Globus pallidus (tissue), 1 donor: Measurements from ENCODE around the gene ELK3.

Experiments
- DNase-seq: peaks from one replicate; pipeline ENCODE4 v3.0.0-alpha.2; 2015; ENCODE audit warnings: low spot score

Gene ELK3

DNA sequence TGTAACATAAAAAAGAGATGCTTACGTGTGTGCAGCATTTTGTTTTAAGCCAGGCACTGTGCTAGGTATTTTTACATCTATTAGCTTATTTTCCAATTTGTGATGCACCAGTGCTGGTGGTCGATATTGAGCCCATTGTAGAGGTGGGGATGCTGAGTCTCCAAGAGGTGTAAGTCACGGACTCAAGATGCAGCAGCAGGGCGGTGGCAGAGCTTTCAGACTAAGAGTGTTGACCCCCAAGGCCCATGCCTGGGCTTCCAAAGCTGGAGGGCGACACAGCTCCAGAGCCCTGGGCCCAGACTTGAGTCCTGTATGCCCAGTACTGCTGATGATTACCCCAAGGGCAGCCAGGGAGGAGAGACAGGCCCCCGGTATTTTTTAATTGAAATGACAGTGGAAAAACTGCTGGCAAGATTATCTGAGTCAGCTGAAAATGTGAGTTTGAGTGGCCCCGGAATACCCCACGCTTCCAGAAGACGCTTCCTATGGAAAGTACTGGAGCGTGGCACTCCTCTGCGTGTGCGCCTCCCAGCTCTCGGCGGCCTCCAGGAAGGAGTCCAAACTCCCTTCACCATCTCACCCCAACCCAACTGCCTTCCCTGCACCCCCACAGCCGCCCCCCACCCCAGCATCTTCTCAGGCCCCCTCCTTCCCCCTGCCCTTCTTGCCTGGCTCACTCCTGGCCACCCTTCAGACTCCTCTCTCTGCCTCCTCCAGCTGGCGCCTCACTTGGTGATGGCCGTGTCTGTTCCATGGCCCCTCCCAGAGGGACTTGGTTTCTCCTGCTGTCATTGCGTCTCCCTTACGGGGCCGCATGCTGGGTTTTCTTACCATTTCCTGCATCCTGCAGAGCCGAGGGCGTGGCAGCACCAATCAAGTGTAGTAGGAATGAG is 40.7 kb downstream of the ELK3 start:
- DNase-seq, result no peak

DNA sequence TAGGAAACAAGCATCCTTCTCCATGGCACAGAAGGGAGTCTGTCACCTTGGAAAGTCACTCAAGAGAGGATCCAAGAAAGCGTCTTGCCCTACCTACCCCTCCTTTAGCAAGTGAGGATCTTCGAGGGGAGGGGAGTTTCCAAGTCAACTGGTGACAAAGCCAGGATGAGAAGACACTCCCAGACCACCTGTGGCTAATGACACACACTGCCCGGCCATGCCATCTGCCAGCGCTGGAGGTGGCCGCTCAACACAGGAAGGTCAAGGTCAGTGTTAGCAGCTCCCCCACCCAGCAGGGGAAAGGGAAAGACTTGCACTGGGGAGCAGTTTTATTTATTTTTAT is 41.3 kb downstream of the ELK3 start:
- DNase-seq, result no peak

DNA sequence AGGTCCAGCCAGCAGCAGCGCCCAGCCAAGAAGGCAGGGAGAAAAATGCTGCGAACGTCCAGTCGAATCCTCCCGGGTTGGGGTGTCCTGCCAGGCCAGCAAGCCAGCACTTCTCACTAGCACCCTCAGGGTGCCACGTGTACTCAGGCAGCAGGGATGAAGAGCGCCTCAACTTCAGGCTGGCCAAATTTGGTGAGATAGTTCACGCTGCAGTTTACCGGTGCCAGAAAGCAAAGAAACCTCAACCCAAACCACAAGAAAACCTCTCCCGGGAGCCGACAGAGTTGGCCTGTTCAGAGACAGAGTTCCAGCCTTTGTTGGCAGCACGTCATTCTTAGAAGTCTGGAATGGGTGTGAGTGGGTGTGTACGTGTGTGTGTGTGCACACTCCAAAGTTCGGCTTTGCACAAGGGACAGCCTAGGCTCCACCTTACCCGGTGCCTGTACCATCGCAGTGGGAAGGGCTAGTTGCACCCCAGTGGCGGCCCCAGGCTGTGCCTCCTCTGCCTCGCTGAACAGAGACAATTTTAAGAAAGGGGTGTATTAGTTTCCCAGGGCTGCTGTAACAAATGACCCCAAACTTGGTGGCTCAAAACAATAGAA is 42.1 kb downstream of the ELK3 start:
- no peak for DNase-seq

DNA sequence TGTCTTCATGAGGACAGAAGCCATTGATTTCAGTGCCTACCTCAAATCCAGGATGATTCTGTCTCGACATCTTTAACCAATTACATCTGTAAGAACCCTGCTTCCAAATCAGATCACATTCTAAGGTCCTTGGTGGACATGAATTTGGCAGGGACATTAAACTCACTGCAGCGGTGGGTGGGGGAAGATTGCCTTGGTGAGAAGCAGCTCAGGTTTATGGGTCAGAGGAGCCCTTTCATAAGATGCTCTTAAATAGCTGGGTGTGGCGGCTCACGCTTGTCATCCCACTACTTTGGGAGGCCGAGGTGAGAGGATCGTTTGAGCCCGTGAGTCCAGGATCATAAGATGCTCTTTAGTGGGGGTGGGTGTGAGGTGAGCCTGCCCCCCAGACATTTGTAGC is 42.9 kb downstream of the ELK3 start:
- DNase-seq, result no peak

DNA sequence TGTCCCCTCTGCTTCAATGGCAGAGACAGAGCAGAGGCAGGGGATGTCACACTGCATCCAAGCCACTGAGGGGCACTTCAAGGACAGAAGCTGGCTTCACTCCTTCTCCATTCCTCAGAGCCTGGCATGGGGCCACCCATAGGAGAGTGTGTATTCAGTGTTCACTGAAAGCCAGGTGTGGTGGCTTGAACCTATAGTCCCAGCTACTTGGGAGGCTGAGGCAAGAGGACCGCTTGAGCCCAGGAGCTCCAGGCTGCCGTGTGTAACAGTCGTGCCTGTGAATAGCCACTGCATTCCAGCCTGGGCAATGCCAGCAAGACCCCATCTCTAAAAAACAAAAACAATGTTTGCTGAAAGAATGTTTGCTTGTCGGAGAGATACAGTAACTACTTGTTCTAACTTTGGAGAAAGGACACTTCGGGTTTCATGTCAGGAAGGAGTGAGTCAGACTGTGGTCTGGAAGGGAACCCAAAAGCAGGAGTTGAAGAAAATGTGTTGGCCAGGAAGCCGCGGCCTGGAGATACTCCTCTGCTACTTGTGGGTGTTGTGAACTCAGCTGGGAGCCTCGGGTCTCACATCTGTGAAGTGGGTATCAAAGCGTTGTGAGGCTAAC is 43.4 kb downstream of the ELK3 start:
- no peak for DNase-seq

DNA sequence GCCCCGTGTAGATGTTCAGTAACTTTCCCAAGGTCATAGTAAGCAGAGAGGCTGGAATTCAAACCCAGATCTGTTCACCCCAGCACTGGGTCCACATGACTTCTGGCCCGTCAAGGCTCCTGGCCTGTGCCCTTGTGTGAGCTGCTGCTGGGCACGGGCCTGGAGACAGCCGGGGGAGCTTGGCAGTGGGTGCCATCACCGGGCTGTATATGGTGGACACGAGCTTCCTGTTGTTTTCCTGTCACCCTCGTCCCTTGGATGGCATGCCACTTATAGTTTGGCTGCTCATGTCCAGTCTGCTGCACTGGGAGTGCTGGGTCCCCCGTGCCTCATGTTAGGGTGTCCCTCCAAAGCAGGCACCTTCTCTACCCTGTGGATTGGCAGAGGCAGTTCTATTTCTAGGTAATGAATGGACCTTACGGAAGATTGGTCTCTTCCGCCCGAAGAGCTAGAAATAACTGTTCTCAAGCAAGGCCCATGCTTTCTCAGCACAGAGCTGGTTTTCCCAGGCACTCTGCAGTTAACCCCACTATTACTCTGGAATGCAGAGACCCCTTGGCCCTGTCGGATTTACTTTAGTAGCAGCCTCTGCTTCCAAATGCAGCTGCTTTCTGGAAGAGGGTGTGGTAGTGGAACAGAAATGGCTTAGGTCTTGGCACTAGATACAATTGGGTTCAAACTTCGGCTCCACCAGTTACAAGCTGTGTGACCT is 44.3 kb downstream of the ELK3 start:
- DNase-seq, result no peak

DNA sequence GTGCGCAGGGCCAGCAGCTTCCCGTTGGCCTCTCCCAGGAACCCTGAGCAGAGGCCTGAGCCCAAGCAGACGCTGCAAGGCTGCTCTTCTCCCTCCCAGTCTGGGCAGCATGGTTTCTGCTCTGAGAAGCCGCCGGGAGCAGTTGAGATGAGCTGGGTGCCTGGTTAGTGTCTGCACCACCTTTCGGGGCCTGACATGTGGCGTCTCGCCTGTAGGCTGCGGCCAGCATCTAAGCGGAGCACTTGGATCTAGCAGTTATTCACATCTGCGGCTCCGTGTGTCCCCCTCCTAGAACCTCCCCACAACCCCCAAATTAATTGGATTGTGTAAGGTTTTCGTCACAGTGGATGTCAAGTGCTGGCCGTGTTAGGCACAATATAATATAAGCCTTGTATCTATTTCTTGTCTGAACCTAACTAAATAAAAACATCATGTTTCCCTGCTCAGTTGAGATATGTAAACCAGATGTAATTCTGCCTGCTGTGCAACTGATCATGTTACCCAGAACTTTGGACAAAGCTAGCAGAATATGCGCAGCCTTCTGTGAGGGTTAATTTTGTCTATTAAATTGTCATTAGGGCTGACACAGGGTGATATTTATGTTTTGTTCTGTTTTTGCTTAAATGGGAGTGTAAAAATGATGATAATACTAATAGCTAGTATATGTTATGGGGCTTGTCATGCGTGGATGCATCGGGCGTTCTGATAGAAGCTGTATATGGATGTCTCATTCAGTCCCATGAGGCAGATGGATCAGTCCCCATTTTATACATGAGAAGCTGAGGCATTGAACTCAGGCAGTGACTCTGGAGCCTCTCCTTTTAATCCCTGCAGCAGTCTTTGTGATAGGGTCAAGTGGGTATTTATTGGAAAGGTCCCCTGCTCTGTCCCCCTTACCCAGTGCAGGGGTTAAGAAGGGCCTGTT is 45.8 kb downstream of the ELK3 start:
- DNase-seq, result no peak

DNA sequence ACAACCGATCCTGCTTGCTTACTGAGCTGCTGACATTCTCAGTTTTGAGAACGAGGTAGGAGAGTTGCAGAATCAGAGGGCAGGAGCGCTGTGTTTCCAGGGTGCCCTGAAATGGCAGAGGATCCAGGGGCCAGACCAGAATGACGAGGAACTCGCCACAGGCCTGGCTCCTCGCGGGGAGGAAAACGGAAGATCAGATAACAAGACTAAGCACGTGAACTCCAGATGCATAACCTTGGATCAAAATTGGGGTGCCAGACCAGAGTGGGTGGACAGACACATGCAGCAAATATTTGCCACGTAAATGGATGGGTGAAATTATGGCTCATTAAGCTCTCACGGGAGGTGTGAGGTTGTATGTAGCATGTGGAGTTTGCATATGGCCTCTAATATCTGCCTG is 46.5 kb downstream of the ELK3 start:
- DNase-seq, result no peak

DNA sequence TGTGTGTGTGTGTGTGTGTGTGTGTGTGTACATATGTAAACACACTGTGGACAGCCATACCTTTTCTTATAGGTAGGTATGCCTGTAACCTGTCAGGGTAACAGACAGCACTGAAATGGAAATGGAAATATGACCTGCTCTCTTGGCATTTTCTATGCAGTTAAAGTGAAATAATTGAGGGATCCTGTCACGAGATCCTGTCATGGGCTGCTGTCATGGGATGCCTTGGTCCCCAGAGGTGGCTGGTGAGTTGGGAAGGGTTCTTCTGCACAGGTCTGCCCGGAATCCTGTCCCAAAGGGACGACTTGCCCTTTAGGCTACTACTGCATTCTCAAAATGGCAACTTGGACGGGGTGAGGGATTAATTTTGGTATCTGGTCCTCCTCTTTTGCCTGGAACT is 47.3 kb downstream of the ELK3 start:
- no peak for DNase-seq

DNA sequence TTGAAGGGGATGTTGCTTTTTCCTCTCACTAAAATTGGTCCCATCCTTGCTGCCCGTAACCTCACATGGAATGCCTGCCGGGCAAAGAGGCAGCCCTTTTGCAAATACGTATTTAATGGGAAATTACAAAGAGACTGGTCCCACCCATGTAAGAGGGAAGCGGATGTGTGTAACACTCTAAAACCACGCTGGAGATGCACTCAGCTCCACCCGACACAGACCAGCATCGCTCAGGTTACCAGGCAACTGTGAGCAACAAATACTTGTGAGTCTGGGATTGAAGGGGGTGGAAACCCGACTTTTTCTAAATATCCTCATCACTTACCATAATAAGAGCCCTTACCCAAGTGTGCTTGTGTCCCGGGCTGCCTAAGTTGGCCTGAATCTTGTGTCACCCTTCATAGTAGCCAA is 47.7 kb downstream of the ELK3 start:
- DNase-seq, result no peak

DNA sequence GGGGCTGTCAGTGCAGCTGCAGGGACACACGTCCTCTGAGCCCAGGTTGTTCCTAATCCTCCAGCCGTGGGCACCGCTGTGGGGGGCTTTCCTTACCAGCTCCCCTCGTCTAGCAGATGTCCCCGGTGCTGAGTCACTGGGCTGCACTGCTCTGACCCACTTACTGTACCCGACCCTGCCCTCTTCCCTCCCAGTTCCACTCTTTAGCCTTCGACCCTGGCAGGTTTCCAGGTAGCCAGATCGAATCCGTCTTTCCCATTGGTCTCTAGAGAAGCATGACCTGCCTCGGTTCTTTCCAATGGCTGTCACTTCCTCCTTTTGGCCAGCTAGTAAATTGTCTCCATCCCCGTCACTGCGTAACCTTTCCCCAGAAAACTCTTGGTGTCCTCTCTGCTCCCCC is 48.4 kb downstream of the ELK3 start:
- DNase-seq, result no peak

DNA sequence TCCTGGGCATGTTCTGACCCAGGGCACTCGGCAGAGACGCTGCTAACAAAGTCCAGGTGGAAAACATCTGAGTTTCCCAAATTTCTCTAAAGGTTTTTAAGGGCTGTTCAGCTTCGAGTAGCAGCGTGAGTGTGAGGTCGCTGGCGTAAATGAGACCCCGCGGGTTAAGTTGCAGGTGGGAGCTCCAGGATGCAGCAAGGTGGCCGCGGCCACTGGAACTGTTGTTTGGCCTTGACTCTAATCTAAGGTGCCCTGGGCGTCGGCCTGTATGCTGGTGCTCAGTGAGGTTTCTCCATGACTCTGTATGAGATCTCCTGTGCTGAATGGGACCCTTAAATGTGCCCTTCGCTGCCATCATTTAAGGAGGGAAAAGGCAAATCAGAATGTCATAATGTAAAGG is 50.7 kb downstream of the ELK3 start:
- DNase-seq, result no peak

DNA sequence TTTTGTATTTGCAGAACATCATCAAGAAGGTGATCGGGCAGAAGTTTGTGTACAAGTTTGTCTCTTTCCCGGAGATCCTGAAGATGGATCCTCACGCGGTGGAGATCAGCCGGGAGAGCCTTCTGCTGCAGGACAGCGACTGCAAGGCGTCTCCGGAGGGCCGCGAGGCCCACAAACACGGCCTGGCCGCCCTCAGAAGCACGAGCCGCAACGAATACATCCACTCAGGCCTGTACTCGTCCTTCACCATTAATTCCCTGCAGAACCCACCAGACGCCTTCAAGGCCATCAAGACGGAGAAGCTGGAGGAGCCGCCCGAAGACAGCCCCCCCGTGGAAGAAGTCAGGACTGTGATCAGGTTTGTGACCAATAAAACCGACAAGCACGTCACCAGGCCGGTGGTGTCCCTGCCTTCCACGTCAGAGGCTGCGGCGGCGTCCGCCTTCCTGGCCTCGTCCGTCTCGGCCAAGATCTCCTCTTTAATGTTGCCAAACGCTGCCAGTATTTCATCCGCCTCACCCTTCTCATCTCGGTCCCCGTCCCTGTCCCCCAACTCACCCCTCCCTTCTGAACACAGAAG is 52.8 kb downstream of the ELK3 start:
- no peak for DNase-seq

DNA sequence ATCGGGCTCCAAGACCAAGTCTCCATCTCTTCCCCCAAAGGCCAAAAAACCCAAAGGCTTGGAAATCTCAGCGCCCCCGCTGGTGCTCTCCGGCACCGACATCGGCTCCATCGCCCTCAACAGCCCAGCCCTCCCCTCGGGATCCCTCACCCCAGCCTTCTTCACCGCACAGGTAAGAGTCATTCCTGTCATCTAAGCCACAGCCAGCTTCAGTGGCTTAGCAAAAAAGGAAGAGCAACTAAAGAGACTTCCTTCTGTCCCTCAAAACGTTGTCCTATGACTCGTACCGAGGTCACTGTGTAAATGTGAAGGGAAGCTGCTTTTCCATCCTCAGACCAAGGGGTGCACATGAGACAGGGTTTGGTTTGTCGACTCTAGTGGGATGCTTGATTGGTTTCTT is 53.4 kb downstream of the ELK3 start:
- DNase-seq, result no peak

DNA sequence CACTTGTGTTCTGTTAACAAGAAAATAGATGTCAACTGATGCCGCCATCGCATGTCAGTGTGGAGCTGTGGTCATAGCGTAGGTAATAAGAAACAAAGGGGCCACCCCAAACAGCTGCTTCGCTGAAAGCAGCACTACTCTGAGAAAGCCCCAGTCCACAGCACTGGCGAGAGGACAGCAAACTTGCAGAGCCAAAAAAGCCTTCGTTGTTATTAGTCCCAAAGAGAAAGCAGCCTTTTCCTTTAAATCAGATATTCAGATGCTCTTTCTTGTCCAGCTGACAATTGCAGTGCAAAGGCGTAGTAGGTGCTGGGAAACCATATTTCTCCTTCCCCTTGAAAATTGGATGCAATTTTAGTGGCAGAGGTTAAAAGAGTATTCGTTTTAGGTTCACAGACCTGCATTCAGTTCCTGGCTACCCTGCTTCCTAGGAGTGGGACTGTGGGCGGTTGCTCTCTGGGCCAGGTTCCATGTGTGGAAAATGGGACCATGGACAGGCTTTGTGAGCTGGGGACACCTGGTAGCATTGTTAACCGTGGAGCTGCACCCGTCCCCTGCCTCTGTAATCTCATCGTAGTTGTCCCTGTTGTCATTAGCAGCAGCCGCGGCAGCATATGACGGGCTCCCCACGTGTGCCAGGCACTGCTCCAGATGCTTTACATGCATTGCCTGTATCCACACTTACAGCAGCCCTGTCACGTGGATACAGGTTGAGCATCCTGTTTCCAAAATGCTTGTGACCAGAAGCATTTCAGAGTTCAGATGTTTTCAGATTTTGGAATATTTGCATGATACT is 54.2 kb downstream of the ELK3 start:
- peak; percentile 37 for DNase-seq

DNA sequence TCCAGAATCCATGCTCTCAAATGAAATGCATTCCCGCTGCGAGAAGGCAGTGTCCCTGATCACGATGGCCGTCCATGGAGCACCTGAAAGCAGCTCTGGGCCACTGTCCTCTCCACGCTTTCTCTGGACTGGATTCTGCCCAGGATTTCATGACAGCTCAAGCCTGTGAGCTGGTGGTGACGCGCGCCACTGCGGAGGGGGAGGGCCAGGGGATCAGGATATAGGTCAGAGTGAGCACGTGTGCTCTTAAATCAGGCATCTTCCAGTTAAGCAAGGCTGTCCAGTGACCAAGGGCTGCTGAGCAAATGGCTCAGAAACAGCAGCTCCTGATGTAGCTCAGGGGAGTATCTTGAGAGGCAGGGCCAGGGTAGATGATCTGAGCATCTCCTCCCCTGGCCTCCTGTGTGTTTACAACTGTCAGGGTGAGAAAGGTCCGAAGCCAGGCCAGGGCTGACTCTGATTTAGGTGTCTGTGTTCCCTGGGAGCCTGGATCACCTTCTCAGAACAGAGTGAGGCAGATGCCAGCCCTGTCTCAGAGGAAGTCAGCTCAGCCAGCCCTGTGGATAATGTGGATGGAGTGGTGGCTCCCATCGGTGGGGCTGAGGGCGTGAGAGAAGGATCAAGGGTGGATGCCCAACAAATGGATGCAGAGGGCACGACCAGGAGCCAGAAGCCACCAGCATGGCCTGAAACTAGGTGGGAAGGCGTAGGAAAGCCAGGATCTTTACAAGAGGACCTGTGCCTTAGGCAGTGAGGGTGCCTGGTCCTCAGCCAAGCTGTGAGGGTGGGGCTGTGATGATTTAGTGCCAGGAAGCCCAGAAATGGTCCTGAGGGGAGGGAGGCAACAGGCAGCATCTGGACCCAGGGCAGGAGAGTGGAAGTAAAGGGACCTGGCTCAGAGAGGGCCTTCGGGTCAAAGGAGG is 55.3 kb downstream of the ELK3 start:
- DNase-seq, result no peak

DNA sequence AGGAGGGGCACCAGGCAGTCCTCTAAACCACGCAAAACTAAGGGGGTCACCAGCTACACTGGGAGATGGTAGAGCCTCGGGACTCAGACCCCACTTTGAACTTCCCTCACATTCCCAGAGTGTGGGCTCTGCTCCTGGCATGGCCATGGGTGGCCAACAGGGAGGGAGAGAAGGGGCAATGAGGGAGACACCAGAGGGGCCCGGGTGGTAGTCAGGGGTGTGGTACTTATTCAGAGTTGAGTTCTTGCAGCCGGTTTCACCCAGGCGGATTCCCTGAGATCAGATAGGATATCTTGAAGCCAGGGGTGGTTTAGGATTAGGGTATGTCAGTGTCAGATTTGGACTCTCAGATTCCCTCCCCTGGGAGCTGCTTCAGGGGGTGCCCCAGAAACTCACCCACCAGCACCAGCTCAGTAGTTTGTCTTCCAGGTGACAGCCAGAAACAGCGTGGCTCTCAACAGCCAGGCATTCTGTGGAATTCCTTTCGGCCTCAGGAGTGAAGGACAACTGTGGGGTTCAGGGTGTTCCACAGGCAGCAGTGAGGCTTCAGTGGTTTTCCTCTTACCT is 56.0 kb downstream of the ELK3 start:
- DNase-seq, result no peak

DNA sequence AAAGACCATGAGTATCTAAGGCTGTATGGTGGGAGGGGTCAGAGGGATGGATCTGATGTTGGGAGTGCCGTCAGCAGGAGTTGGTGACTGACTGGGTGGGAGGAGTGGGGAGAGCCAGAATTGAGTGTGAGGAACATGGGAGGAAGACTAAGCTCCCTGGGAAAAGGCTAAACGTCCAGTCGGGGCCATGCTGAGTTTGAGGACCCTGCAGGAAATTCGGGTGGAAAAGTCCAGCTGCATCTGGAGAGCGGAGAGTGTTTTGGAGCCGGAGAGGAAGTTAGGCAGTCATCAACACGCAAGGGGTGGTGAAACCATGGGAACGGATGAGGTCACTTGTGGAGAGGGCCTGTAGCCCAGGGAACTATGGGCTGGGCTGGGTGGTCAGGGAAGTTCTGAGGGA is 60.9 kb downstream of the ELK3 start:
- DNase-seq, result no peak
